ENCODE results near the gene SORCS3.

SORCS3 gene

DNA sequence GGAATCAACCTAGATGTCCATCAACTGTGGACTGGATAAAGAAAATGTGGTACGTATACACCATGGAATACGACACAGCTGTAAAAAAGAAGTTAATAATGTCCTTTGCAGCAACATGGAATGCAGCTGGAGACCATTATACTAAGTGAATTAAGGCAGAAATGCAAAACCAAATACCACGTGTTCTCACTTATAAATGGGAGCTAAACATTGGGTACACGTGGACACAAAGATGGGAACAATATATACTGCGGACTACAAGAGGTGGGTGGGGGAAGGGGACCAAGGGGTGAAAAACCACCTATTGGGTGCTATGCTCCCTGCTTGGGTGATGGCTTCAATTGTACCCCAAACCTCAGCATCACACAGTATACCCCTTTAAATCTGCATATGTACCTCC lies 385.5 kb downstream of the SORCS3 start:
- Histone ChIP-seq H3K9me3 (ENCODE audit: control insufficient read depth in 1 of 2, low read length in 2 of 2) (no peaks in the 10 kb centered on the region), H3K27me3 (ENCODE audit: low read depth, low read length) (no peaks in the 10 kb centered on the region), H3K4me1 (ENCODE audit: control insufficient read depth in 1 of 2, insufficient read depth in 2 of 2, low read length in 2 of 2) (no peaks in the 10 kb centered on the region), H3K27ac (ENCODE audit: low read length) (no peak overlapping the region), H3K36me3 (ENCODE audit: control insufficient read depth in 1 of 2, insufficient read depth in 2 of 2, low read length in 2 of 2) (no peaks in the 10 kb centered on the region), H3K4me3 (ENCODE audit: low read depth in 1 of 2, low read length in 2 of 2) (no peak overlapping the region)

DNA sequence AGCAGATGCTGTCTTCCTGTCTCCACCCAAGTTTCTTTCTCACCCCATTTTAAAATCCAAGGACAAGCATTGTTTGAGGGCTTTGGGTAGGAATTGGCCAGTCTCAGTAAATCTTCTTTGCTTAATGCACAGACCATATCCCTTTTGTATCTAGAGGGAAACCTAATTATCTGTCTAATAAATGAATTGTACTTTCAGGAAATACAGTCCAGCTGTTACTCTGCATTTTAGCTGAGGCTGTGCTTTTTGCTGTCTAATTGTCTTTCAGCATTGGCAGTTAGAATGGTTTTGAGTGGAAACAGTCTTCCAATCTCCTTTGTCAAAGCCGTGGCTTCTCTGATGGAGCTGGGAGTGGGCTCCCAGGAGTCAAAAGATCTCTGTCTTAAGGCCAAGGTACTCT lies 388.2 kb downstream of the SORCS3 start:
- no peaks in the 10 kb centered on the region for H3K27me3 ChIP-seq (ENCODE audit: low read depth, low read length)
- H3K36me3 ChIP-seq (ENCODE audit: control insufficient read depth in 1 of 2, insufficient read depth in 2 of 2, low read length in 2 of 2) = no peaks in the 10 kb centered on the region
- H3K9me3 ChIP-seq (ENCODE audit: control insufficient read depth in 1 of 2, low read length in 2 of 2) = no peaks in the 10 kb centered on the region
- no peak overlapping the region for H3K27ac ChIP-seq (ENCODE audit: low read length)
- H3K4me1 ChIP-seq (ENCODE audit: control insufficient read depth in 1 of 2, insufficient read depth in 2 of 2, low read length in 2 of 2) = no peaks in the 10 kb centered on the region
- H3K4me3 ChIP-seq (ENCODE audit: low read depth in 1 of 2, low read length in 2 of 2) = no peak overlapping the region

- Histone ChIP-seq H3K27me3 (ENCODE audit: low read depth, low read length) (no peaks in the 10 kb centered on the region), H3K36me3 (ENCODE audit: control insufficient read depth in 1 of 2, insufficient read depth in 2 of 2, low read length in 2 of 2) (no peaks in the 10 kb centered on the region), H3K27ac (ENCODE audit: low read length) (no peak overlapping the region), H3K4me3 (ENCODE audit: low read depth in 1 of 2, low read length in 2 of 2) (no peak overlapping the region), H3K4me1 (ENCODE audit: control insufficient read depth in 1 of 2, insufficient read depth in 2 of 2, low read length in 2 of 2) (no peaks in the 10 kb centered on the region), H3K9me3 (ENCODE audit: control insufficient read depth in 1 of 2, low read length in 2 of 2) (no peaks in the 10 kb centered on the region)
Measured at GRCh38 chr10:105037022-105037421, 395.9 kb downstream of the SORCS3 start.

DNA sequence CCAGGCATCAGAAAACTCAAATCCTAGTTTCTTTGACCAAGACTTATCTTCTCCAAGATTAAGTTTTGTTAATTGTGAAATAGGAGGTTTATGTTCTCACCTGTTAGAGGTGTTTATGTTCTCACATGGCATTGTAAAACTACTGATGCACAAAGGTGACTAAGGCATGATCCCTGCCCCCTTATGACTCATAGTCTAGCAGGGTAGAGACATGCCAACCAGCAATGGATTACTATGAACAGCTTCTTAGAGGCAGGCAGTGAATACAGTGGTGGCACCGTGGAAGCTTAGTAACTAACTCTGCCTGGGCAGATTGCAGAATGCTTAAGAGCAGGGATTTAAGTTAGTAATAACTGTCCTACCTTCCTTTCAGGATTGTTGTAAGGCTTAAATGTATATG lies 400.9 kb downstream of the SORCS3 start:
- no peaks in the 10 kb centered on the region for H3K27me3 ChIP-seq (ENCODE audit: low read depth, low read length)
- no peaks in the 10 kb centered on the region for H3K9me3 ChIP-seq (ENCODE audit: control insufficient read depth in 1 of 2, low read length in 2 of 2)
- H3K27ac ChIP-seq (ENCODE audit: low read length) = no peak overlapping the region
- no peaks in the 10 kb centered on the region for H3K4me1 ChIP-seq (ENCODE audit: control insufficient read depth in 1 of 2, insufficient read depth in 2 of 2, low read length in 2 of 2)
- no peak overlapping the region for H3K4me3 ChIP-seq (ENCODE audit: low read depth in 1 of 2, low read length in 2 of 2)
- no peaks in the 10 kb centered on the region for H3K36me3 ChIP-seq (ENCODE audit: control insufficient read depth in 1 of 2, insufficient read depth in 2 of 2, low read length in 2 of 2)

DNA sequence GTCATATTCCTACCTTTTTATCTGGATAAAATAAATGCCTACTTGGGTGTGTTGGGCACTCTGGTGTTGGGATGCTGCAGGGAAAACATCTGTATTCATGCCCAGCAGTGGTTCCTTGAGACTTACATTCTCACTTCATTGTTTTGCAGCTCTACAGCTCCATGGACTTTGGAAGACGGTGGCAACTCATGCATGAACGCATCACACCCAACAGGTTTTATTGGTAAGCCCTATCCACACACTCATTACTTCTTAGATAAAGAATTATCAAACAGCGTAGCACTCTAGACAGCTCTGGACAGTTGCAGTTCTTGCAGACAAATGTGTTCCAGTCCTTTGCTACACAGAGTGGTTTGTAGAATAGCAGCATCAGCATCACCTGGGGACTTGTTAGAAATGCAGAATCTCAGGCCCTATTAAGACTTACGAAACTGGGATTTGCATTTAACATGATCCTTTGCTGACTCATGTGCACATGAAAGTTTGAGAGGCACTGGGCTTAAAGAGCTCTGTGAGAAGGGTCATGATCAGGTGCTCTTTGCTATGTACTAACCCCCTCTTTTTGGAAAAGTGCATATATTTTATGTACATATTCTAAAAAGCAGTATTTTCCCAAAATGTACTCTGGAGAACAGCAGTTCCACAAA lies 401.9 kb downstream of the SORCS3 start:
- no peaks in the 10 kb centered on the region for H3K27me3 ChIP-seq (ENCODE audit: low read depth, low read length)
- H3K4me3 ChIP-seq (ENCODE audit: low read depth in 1 of 2, low read length in 2 of 2) = no peak overlapping the region
- no peak overlapping the region for H3K27ac ChIP-seq (ENCODE audit: low read length)
- no peaks in the 10 kb centered on the region for H3K36me3 ChIP-seq (ENCODE audit: control insufficient read depth in 1 of 2, insufficient read depth in 2 of 2, low read length in 2 of 2)
- no peaks in the 10 kb centered on the region for H3K9me3 ChIP-seq (ENCODE audit: control insufficient read depth in 1 of 2, low read length in 2 of 2)
- no peaks in the 10 kb centered on the region for H3K4me1 ChIP-seq (ENCODE audit: control insufficient read depth in 1 of 2, insufficient read depth in 2 of 2, low read length in 2 of 2)

- Histone ChIP-seq H3K36me3 (ENCODE audit: control insufficient read depth in 1 of 2, insufficient read depth in 2 of 2, low read length in 2 of 2) (no peaks in the 10 kb centered on the region), H3K4me1 (ENCODE audit: control insufficient read depth in 1 of 2, insufficient read depth in 2 of 2, low read length in 2 of 2) (no peaks in the 10 kb centered on the region), H3K27me3 (ENCODE audit: low read depth, low read length) (no peaks in the 10 kb centered on the region), H3K27ac (ENCODE audit: low read length) (no peak overlapping the region), H3K4me3 (ENCODE audit: low read depth in 1 of 2, low read length in 2 of 2) (no peak overlapping the region), H3K9me3 (ENCODE audit: control insufficient read depth in 1 of 2, low read length in 2 of 2) (no peaks in the 10 kb centered on the region)
Measured at GRCh38 chr10:105044902-105045301, 403.8 kb downstream of the SORCS3 start.

GRCh38 chr10:105056413-105056812 lies 415.3 kb downstream of the SORCS3 start:
- H3K9me3 ChIP-seq (ENCODE audit: control insufficient read depth in 1 of 2, low read length in 2 of 2) = peaks cover 0 to 16% of the 10 kb centered on the region in 2 donors
- no peaks in the 10 kb centered on the region for H3K4me1 ChIP-seq (ENCODE audit: control insufficient read depth in 1 of 2, insufficient read depth in 2 of 2, low read length in 2 of 2)
- H3K27ac ChIP-seq (ENCODE audit: low read length) = no peak overlapping the region
- no peaks in the 10 kb centered on the region for H3K27me3 ChIP-seq (ENCODE audit: low read depth, low read length)
- no peaks in the 10 kb centered on the region for H3K36me3 ChIP-seq (ENCODE audit: control insufficient read depth in 1 of 2, insufficient read depth in 2 of 2, low read length in 2 of 2)
- no peak overlapping the region for H3K4me3 ChIP-seq (ENCODE audit: low read depth in 1 of 2, low read length in 2 of 2)

GRCh38 chr10:105062951-105063350 lies 421.9 kb downstream of the SORCS3 start:
- Histone ChIP-seq H3K27ac (ENCODE audit: low read length) (no peak overlapping the region), H3K4me3 (ENCODE audit: low read depth in 1 of 2, low read length in 2 of 2) (no peak overlapping the region), H3K9me3 (ENCODE audit: control insufficient read depth in 1 of 2, low read length in 2 of 2) (no peaks in the 10 kb centered on the region), H3K27me3 (ENCODE audit: low read depth, low read length) (no peaks in the 10 kb centered on the region), H3K4me1 (ENCODE audit: control insufficient read depth in 1 of 2, insufficient read depth in 2 of 2, low read length in 2 of 2) (no peaks in the 10 kb centered on the region), H3K36me3 (ENCODE audit: control insufficient read depth in 1 of 2, insufficient read depth in 2 of 2, low read length in 2 of 2) (no peaks in the 10 kb centered on the region)

- no peaks in the 10 kb centered on the region for H3K36me3 ChIP-seq (ENCODE audit: control insufficient read depth in 1 of 2, insufficient read depth in 2 of 2, low read length in 2 of 2)
- no peaks in the 10 kb centered on the region for H3K4me1 ChIP-seq (ENCODE audit: control insufficient read depth in 1 of 2, insufficient read depth in 2 of 2, low read length in 2 of 2)
- H3K9me3 ChIP-seq (ENCODE audit: control insufficient read depth in 1 of 2, low read length in 2 of 2) = no peaks in the 10 kb centered on the region
- H3K4me3 ChIP-seq (ENCODE audit: low read depth in 1 of 2, low read length in 2 of 2) = no peak overlapping the region
- no peak overlapping the region for H3K27ac ChIP-seq (ENCODE audit: low read length)
- no peaks in the 10 kb centered on the region for H3K27me3 ChIP-seq (ENCODE audit: low read depth, low read length)
Measured at GRCh38 chr10:105063796-105064195, 422.7 kb downstream of the SORCS3 start.

GRCh38 chr10:105068497-105068896 lies 427.4 kb downstream of the SORCS3 start:
- Histone ChIP-seq H3K9me3 (ENCODE audit: control insufficient read depth in 1 of 2, low read length in 2 of 2) (no peaks in the 10 kb centered on the region), H3K27ac (ENCODE audit: low read length) (no peak overlapping the region)

DNA sequence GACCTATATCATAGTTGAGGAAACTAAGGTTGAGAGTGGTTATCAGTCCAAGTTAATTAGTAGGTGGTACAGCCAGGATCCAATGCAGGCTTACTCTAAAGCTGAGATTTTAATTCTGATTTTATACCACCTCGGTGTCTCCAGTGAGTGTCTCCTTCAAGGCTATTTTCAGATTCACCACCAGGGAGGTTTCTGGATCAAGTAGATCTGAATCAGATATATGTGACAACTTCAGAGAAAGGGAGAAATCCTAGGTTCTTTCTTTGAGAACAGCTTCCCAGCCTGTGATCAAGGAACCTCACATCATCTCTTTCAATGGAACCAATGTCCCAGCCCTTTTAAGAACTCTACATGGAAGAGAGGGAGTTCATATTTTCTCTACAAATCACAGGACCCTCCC lies 429.2 kb downstream of the SORCS3 start:
- H3K4me3 ChIP-seq (ENCODE audit: low read depth in 1 of 2, low read length in 2 of 2) = no peak overlapping the region
- no peaks in the 10 kb centered on the region for H3K4me1 ChIP-seq (ENCODE audit: control insufficient read depth in 1 of 2, insufficient read depth in 2 of 2, low read length in 2 of 2)
- H3K27me3 ChIP-seq (ENCODE audit: low read depth, low read length) = no peaks in the 10 kb centered on the region
- no peaks in the 10 kb centered on the region for H3K9me3 ChIP-seq (ENCODE audit: control insufficient read depth in 1 of 2, low read length in 2 of 2)
- no peak overlapping the region for H3K27ac ChIP-seq (ENCODE audit: low read length)
- no peaks in the 10 kb centered on the region for H3K36me3 ChIP-seq (ENCODE audit: control insufficient read depth in 1 of 2, insufficient read depth in 2 of 2, low read length in 2 of 2)

More at GRCh38 chr10:105068497-105068896, 427.4 kb downstream of the SORCS3 start:
- H3K36me3 ChIP-seq (ENCODE audit: control insufficient read depth in 1 of 2, insufficient read depth in 2 of 2, low read length in 2 of 2) = no peaks in the 10 kb centered on the region
- H3K27me3 ChIP-seq (ENCODE audit: low read depth, low read length) = no peaks in the 10 kb centered on the region
- no peaks in the 10 kb centered on the region for H3K4me1 ChIP-seq (ENCODE audit: control insufficient read depth in 1 of 2, insufficient read depth in 2 of 2, low read length in 2 of 2)
- H3K4me3 ChIP-seq (ENCODE audit: low read depth in 1 of 2, low read length in 2 of 2) = no peak overlapping the region

DNA sequence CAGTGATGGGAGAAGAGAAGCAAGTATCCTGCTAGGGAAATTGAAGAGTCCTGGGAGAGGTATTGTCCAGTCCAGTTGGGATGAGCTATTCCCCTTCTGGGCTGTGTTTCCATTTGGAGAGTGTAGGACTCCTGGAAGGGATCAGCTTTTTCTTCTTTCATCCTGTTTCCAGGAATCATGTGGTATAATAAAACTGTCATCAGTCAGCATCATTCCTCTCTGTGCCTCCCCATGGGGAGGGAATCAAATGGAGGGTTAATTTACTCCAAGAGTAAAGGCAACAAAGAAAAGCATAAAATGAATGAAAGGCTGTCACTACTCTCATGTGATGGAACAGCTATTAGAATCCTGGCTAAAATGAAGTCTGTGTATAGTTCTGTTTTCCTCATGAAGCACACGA lies 429.9 kb downstream of the SORCS3 start:
- no peak overlapping the region for H3K27ac ChIP-seq (ENCODE audit: low read length)
- H3K4me1 ChIP-seq (ENCODE audit: control insufficient read depth in 1 of 2, insufficient read depth in 2 of 2, low read length in 2 of 2) = no peaks in the 10 kb centered on the region
- no peaks in the 10 kb centered on the region for H3K36me3 ChIP-seq (ENCODE audit: control insufficient read depth in 1 of 2, insufficient read depth in 2 of 2, low read length in 2 of 2)

More for the DNA sequence above, 429.9 kb downstream of the SORCS3 start:
- Histone ChIP-seq H3K9me3 (ENCODE audit: control insufficient read depth in 1 of 2, low read length in 2 of 2) (no peaks in the 10 kb centered on the region), H3K4me3 (ENCODE audit: low read depth in 1 of 2, low read length in 2 of 2) (no peak overlapping the region), H3K27me3 (ENCODE audit: low read depth, low read length) (no peaks in the 10 kb centered on the region)

All from muscle layer of duodenum (tissue), 2 donors.